ENCODE data around the gene IL17RA. TPM values are rescaled to one million over a fixed set of nuclear protein-coding genes. Genes with fewer than 3 reads are reported as not detected.

The IL17RA gene
- total and polyA plus RNA-seq, 2 donors from 2014 or later = 4.2 to 26.8 TPM

- Histone ChIP-seq H3K36me3 (ENCODE audit: control insufficient read depth in 2 of 3, insufficient read depth in 3 of 3, low read length in 3 of 3) (no peaks in the 10 kb centered on the region), H3K4me3 (ENCODE audit: low read length in 3 of 3) (no peak overlapping the region), H3K9me3 (ENCODE audit: control insufficient read depth in 2 of 3, insufficient read depth in 1 of 3, low read length in 3 of 3) (no peaks in the 10 kb centered on the region), H3K27me3 (ENCODE audit: control insufficient read depth, insufficient read depth, low read length) (no peaks in the 10 kb centered on the region), H3K27ac (ENCODE audit: low read depth in 2 of 2, low read length in 2 of 2) (no peak overlapping the region), H3K9ac (ENCODE audit: low read length in 3 of 3) (no peak overlapping the region), H3K4me1 (ENCODE audit: control insufficient read depth in 2 of 3, insufficient read depth in 2 of 3, low read depth in 1 of 3, low read length in 3 of 3) (peaks cover 0 to 5% (median 0%) of the 10 kb centered on the region in 3 donors)
- DNase-seq = no peak
- FAIRE-seq = no peak
- TF ChIP-seq, protein P1, sequence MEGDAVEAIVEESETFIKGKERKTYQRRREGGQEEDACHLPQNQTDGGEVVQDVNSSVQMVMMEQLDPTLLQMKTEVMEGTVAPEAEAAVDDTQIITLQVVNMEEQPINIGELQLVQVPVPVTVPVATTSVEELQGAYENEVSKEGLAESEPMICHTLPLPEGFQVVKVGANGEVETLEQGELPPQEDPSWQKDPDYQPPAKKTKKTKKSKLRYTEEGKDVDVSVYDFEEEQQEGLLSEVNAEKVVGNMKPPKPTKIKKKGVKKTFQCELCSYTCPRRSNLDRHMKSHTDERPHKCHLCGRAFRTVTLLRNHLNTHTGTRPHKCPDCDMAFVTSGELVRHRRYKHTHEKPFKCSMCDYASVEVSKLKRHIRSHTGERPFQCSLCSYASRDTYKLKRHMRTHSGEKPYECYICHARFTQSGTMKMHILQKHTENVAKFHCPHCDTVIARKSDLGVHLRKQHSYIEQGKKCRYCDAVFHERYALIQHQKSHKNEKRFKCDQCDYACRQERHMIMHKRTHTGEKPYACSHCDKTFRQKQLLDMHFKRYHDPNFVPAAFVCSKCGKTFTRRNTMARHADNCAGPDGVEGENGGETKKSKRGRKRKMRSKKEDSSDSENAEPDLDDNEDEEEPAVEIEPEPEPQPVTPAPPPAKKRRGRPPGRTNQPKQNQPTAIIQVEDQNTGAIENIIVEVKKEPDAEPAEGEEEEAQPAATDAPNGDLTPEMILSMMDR (IDR thresholded peaks at IDR 0.05; ENCODE audit: borderline replicate concordance, extremely low read depth, insufficient read depth) = no peak
- intact Hi-C loops (cut with DNase I) = no loop called here
Observed at GRCh38 chr22:17120711-17121232, 36.0 kb downstream of the IL17RA start.

- no peaks in the 10 kb centered on the region for H3K27me3 ChIP-seq (ENCODE audit: control insufficient read depth, insufficient read depth, low read length)
- DNase-seq (peak; percentile 84 to 91 (median 87)), FAIRE-seq (no peak)
- no peak within 1 kb of the TSS for H3K9ac ChIP-seq (ENCODE audit: low read length in 3 of 3)
- H3K4me1 ChIP-seq (ENCODE audit: control insufficient read depth in 2 of 3, insufficient read depth in 2 of 3, low read depth in 1 of 3, low read length in 3 of 3) = peaks cover 0 to 5% (median 0%) of the 10 kb centered on the region in 3 donors
- H3K36me3 ChIP-seq (ENCODE audit: control insufficient read depth in 2 of 3, insufficient read depth in 3 of 3, low read length in 3 of 3) = no peaks in the 10 kb centered on the region
- no peaks in the 10 kb centered on the region for H3K9me3 ChIP-seq (ENCODE audit: control insufficient read depth in 2 of 3, insufficient read depth in 1 of 3, low read length in 3 of 3)
- no peak within 1 kb of the TSS for H3K27ac ChIP-seq (ENCODE audit: low read depth in 2 of 2, low read length in 2 of 2)
- TF ChIP-seq, protein P1 (IDR thresholded peaks at IDR 0.05; ENCODE audit: borderline replicate concordance, extremely low read depth, insufficient read depth) = no peak
- H3K4me3 ChIP-seq (ENCODE audit: low read length in 3 of 3) = peak within 1 kb of the TSS in 2 of 3 donors; percentile 34 to 39
- intact Hi-C loops (cut with DNase I) = no loop called here
Observed at GRCh38 chr22:17121233-17122195, 36.7 kb downstream of the IL17RA start, which contains the start of gene TMEM121B. Gene TMEM121B, minus strand, starts transcription at chr22:17121360. Its CDS starts 233 bp downstream, at chr22:17121127.

- Histone ChIP-seq H3K4me1 (ENCODE audit: control insufficient read depth in 2 of 3, insufficient read depth in 2 of 3, low read depth in 1 of 3, low read length in 3 of 3) (no peaks in the 10 kb centered on the region), H3K27me3 (ENCODE audit: control insufficient read depth, insufficient read depth, low read length) (no peaks in the 10 kb centered on the region), H3K36me3 (ENCODE audit: control insufficient read depth in 2 of 3, insufficient read depth in 3 of 3, low read length in 3 of 3) (no peaks in the 10 kb centered on the region), H3K9ac (ENCODE audit: low read length in 3 of 3) (no peak overlapping the region), H3K4me3 (ENCODE audit: low read length in 3 of 3) (no peak overlapping the region), H3K27ac (ENCODE audit: low read depth in 2 of 2, low read length in 2 of 2) (no peak overlapping the region), H3K9me3 (ENCODE audit: control insufficient read depth in 2 of 3, insufficient read depth in 1 of 3, low read length in 3 of 3) (no peaks in the 10 kb centered on the region)
- intact Hi-C loops (cut with DNase I) = no loop called here
- FAIRE-seq (no peak), DNase-seq (no peak)
- TF ChIP-seq, protein P1 (IDR thresholded peaks at IDR 0.05; ENCODE audit: borderline replicate concordance, extremely low read depth, insufficient read depth) = no peak
Observed at GRCh38 chr22:17130199-17130598, 45.4 kb downstream of the IL17RA start.

Data from kidney (tissue), 14 donors.